GM19395 (cell line): ENCODE results near the gene SEC16A.
"Not testable (repeated sequence)": the region's sequence is repeated elsewhere in the genome, so short reads cannot be mapped to it uniquely, and the experiment has no call there.

Experiments
- ATAC-seq: cut with Tn5 transposase; IDR thresholded peaks from one replicate; pipeline ENCODE4 v1.9.1; 2021; ENCODE audit warnings: mild to moderate bottlenecking, moderate library complexity; ENCODE audit not compliant: unreplicated experiment

Gene SEC16A

DNA sequence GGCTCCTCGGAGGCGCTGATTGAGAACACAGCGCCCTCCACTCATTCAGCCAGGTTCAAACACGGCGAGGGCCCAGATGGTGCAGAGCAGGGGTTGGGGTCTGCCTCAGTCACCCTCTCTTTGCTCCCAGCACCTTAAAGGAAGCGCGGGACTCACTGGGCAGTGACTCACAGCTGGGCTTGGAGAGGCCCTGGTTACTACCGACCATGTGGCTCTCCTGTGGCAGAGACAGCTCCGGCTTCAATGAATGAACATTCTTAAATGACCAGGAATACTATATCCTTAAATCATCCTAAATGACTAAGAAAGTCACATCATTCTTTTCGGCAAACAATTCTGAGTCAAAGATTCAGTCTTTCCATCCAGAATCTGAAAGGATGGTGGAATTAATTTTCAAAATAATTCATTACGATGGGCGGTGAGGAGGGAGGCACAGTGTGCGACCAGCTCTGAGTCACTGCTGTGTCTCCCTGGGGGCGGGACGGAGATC lies 41.6 kb downstream of the SEC16A start:
- no peak for ATAC-seq

DNA sequence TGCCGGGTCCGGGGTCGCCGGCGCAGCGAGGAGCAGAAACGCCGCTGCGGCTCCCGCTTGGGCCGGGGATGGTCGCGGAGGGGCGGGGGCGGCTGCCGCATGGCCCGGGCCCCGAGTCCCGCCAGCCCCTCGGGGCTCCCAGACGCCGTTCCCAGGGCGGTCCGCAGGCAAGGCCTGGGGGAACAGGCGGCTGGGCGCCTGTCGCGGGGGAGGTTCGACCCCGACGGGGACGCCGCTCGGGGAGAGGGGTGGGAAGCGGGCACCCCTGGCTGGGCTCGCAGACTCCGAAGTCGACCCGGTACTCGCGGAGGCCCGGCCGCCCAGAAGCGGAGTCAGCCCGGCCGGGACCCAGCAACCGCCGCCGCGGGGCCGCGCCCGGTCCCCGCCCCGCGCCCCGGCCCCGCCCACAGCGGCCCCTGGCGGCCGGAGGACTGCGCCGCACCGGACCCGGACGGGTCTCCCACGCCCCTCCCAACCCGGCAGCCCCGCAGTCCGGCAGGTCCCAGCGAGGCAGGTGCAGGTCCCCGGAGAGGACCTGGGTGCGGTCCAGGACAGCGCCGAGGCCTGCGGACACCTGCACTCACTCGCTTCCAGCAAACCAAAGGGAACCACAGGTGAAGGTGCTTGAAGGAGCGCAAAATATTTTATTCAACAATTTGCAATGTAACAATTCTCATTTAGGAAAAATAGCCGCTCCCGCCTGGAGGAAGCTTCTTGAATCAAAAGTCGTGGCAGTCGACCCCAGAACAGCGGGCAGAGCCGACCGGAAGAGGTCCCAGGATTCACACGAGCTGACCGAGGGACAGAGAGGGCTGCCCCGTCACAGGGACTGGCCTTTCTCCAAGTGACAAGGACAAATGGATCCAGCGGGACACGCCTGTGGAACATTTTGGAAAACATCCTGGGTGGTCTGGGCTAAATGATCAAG lies 43.1 kb downstream of the SEC16A start, which contains the start of gene INPP5E:
INPP5E (minus strand) TSS at position 365 of the 928 bp plus-strand sequence. CDS start 426 bp downstream, outside the sequence.
- ATAC-seq: peak; percentile 78

DNA sequence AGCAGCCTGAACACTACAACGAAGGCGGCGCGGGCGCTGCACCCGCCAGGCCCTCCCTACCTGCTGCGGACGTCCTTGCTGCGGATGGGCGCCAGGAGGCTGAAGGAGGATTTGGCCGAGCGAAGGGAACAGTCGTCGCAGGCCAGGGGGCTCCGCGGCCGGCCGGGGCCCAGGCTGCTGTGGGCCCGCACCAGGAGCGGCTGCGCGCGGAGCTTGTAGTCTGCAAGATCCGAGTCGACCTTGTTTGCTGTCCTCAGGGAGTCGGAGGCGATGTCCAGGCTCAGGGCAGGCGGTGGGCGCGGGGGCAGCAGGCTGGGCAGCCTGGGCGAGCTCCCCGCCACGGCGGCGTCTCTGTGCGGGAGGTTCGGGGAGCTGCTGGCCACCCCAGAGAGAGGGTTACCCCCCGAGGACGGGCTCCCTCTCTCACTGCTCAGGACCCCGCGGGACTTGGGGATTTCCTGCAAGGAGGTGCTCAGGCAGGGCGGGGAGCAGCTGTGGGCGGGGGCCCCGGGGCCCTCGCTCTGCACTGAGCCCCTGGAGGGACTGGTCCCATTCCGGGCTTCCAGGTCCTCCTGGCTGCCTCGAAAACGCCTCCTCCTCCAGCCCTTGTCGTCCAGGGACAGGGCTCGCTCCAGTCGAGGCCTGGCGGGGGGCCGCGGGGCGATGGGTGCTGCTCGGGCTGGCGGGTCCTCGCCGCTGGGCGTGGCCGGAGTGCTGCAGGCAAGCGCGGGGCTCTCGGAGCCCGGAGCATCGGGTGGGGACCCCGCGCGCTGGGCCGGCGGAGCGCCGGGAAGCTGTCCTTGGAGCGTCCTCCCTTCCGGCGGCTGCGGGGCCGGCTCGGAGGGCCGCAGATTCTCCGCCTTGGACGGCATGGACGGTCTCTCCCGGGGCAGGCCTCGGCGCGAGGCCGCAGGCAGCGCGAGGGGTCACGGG lies 44.0 kb downstream of the SEC16A start:
- peak; percentile 52 for ATAC-seq

DNA sequence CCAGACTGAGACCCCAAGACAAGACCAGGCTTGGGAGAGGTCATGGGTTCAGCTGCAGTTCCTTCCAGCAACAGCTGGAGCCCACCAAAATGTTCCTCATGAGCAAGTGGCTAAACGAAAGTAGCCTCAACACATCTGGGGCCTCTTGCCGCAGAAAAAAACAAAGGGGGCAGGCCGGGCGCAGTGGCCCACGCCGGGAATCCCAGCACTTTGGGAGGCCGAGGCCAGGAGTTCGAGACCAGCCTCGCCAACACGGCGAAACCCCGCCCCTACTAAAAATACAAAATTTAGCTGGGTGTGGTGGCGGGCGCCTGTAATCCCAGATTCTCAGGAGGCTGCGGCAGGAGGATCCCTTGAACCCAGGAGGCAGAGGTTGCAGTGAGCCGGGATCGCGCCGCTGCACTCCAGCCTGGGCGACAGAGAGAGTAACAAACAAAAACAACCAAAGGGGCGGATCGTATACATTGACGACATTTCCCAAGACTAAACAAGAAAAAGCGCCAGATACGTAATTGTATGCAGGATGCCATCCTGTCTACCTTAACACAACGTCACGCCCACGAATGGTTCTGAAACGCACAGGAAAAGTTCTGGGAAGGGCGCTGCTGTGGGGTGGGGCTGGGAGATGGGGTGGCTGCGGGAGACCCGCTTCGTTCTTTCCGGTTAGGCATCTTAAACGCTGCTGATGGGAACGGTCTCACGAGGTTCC lies 44.8 kb downstream of the SEC16A start:
- no peak for ATAC-seq

DNA sequence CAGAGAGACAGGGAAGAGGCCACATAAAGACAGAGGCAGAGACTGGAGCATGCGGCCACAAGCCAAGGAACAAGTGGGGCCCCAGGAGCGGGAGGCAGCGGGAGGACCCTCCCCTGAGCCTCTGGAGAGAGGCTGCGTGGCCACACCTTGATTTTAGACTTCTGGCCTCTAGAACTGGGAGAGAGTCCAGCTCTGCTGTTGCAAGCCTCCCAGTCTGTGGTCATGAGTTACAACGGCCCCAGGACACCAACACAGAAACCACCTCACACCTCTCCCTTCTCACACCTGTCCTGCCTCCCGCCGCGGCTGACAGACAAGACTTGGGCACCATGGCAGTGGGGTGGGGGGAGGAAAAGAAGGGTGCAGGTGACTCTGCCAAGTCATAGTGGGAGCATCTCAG lies 45.4 kb downstream of the SEC16A start:
- ATAC-seq: no peak

DNA sequence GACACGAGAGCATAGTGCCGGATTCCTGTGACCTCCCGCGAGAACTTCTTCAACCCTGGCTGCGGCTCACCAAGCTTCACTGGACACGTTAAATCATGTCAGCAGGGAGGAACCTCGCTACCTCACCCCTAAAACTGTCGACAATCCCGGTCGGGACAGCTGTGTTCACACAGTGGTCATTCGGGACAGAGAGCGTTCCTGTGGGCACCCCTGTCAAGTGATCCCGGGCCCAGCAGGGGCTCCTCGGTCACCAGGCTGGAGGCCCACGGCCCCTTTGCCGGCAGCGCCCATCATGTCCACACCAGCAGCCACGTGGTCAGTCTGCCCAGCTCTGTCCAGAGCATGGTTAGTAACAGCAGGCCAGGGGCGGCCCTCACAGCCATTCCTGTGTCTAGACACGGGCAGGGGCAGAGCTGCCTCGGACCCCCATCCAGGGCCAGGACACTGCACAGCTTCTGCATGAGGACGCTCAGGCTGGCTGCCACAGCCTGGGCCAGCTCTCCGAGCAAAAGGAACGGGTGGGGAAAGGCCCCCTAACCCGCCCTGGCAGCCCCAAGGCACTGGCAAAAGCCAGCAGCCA lies 46.7 kb downstream of the SEC16A start:
- no peak for ATAC-seq

DNA sequence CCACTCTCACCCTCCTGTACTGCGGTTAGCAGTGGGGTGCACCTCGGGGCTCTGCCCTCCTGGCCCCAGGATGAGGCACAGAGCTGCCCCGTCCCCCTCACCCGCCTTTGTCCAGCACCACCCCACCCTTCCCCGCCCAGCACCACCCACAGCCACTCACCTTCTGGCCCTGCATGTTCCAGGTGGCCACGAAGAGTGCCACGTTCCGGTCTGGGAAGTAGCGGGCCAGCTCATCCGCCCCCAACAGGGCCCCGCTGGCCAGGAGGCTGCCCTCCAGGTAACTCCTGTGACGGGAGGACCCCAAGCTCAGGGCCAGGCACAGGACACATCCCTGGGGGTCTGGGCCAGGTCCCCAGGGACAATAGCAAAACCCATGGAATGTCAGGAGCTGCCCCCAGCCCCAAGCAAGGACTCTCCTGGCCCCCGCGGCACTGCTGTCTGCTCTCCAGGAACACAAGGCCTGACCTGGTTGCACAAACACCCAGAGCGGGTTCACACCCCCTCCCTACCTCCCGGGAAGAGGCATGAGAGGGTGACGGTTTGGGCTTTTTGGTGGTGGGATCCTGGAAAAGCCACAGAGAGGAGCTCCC lies 48.2 kb downstream of the SEC16A start:
- no peak for ATAC-seq

DNA sequence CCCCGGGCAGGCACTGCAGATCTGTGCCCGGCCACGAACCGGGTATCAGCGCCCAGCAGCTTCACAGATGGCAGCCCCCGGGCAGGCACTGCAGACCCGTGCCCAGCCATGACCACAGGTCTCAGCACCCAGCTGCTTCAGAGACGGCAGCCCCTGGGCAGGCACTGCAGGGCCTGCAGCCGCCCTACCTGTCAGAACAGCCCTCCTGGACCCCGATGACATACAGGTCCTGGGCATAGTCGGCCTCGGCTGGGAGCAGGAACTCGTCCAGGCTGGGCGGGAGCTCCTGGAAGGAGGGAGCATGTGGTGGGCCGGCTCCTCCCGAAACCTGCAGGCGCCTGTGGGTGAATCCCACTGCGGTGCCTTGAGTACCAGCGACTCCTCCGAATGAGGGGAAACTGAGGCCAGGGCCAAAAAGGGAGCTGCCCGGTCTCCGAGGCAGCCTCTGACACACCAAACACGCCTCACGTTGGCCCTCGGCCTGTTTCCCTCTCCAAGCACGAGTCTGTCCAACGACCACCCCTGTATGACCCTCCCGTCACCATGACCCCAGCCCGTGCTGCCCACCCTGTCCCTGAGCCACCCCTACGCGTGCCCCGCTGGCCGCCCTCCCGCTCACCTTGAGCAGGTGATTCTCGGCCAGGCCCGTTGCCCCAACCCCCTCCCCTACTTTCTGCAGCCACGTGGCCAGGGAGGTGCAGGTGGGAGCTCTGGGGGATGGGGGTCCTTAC lies 48.8 kb downstream of the SEC16A start:
- ATAC-seq: no peak

DNA sequence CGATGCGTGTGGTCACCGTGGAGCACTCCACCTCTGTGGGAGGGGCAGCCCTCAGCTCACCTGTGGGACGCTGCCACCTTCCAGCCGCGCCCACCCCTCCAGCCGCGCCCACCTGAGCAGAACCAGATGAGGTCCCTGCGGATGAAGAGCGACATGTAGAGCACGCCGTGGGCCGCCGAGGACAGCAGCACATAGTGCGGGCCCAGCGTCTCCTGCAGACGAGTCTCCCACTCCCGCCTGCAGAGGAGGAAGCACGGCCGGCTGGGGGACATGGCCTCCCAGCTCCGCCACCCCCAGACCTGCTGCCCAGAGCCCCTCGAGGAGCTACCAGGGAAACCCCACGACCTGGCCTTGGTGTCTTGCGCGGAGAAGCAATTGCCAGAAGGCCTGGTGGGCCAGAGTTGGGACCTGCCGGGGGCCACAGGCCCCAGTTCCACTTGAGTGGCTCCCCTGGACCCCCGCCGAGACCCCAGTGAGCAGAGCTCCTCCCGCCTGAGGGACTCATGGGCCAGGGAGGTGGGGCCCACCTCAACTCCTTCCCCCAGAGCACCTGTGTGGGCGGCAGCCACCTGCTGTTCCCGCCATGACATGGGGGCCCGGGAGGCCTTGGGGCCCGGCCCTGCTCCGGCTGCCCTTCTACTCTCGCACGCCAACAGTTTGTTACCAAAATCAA lies 49.7 kb downstream of the SEC16A start:
- no peak for ATAC-seq

DNA sequence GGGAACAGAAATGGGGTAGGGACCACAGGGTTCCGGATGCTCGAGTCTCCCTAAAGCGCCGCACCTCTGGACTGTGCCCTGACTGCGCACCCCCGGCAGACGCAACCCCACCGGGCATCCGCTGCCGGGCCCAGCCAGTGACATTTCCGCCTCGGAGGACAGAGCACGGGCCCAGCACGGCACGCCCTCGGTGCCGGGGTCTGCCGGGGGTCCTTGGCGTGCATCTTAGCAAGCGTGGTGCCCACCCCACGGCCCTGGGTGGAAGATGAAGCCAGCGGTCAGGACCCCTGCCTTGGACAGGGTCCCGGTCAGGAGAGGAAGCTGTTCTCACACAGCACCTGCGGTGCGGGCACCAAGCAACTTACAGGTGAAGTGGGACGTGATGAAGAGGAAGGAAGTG lies 50.2 kb downstream of the SEC16A start:
- no peak for ATAC-seq

DNA sequence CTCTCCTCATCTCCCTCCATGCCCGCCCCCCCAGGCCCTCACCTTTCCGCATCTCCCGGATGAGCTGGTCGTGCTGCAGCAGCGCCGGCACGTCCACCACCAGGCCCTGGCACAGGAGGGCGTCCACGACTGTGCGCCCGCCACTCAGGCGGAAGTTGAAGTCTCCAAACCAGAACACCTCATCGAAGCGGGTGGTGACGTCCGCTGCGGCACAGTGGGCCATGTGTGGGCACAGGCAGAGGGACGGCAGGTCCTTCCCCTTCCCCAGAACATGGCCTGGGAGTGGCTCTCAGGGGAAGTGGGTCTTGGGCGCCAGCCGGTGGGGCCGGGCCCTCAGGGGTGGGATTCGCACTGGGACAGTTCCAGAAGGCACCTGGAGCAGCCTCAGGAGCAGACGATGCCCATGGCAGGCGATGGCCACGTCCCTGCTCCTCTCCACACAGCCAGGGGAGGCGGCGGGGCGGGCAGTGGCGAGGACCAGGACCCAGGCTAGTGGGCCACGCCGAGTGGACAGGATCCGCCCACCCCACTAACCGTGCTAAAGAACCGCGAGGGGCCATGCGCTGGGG lies 51.0 kb downstream of the SEC16A start:
- no peak for ATAC-seq

DNA sequence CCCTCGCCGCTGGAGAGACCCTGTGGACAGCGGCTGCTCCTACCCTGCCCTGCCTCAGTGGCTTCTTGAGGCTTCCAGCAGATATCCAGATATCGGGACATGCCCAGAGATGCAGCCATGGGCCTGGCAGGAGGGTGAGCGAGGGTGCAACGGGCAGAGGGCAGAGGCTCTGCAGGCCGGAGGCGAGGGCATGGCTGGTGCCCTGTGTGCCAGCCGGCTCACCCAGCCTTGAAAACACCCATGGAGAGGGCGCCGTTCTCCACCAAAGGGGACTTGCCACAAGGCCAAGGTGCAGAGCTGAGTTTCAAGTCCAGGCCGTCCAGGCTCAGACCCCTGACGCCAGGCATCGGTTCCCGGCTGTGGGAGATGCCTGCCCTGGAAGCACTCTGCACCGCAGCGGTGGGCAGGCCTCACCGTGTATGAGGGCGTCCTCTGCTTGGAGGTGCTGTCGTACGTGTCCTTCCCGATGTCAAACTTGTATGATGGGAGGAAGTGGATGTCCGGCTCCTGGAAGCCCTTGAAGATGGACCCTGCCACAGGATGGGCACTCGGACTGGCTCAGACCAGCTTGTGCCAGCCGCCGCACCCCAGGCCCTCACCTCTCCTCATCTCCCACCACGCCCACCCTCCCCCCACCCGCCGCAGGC lies 52.1 kb downstream of the SEC16A start:
- ATAC-seq: no peak

DNA sequence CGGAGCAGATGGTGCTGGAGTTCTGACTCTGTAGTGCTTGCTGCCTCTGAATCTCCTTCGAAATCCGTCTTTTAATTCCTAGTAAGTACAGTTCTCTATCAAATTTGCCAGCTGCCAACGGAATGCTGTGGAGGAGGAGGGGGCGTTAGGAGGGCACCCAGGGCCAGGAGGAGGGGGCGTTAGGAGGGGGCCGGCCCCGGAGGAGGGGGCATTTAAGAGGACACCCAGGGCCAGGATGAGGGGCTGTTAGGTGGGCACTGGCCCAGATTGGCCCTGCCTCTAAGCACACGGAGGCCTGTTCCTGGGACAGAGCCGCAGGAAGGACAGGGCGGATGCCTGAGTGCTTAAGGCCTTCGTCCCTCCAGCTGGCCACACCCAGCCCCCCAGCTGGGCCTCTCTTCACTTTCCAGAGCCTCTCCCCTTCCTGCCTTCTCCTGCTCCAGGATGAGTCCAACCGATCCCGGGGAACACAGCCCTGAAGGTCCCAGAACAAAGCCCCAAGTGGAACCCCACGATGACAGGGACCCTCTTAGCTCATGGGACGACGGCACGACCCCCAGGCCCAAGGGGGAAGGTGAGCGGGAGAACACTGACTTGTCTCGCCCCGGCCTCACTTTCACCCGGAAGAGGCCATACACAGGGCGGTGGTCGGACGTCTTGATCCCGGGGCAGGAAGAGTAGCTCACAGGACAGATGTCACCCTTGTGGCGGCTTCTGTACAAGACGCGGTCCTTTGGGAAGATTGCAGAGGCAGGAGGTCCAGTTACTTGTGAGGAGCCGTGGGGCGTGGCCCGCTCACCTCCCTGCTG lies 53.0 kb downstream of the SEC16A start:
- no peak for ATAC-seq

DNA sequence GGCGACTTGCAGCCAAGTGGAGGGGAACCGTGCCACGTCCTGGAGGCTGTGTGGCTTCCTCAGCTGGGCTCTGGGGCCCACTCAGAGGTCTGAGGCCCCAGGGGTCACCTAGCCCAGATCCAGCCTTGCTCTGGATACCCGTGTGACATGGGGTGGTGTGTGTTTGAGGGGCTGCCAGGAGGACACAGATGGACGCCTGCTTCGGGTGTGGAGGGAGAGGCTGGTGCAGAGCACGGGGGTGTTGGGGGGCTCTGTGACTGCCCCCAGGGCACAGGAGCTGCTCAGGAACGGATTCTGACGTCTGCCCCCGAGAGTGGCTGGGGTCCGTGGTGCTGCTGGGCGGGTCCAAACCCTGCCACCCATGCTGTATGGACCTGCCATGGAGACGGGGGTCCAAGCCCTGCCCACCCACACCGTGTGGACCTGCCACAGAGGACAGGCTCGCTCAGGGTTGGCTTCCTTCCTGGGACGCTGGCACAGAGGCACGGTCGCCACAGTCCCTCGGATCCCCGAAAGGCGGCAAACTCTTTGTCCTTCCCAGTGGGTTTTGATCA lies 53.7 kb downstream of the SEC16A start:
- no peak for ATAC-seq

DNA sequence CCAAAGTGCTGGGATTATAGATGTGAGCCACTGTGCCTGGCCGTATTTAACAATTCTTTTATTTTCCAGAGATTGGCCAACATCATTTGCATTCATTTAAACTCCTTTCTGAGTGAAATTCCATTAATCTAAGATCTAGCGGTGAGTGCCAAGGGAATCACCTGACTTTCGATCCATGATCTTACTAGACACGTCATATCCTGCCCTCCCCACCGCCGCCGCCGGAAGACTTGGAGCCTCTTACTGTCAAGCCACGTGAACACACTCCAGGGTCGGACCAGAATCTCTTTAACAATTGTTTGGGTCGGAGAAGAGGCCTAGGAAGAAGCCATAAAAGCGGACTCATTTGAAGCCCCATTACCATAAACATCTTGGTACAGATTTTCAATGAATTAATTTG lies 56.1 kb downstream of the SEC16A start:
- ATAC-seq: no peak

DNA sequence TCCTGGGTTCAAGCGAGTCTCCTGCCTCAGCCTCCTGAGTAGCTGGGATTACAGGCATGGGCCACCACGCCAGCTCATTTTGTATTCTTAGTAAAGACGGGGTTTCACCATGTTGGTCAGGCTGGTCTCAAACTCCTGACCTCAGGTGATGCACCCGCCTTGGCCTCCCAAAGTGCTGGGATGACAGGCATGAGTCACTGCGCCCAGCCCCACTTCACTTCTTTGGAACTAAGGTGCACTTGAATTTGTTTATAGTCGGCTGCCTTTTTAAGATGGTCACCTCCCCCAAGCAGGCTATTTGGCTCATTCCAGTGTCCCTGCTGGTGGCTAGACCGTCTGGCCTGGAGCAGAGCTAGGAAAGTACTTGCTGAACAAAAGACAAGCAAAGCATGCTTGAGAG lies 57.5 kb downstream of the SEC16A start:
- ATAC-seq: not testable (repeated sequence)
